ENCODE data around the gene CCDC88C. TPM values are rescaled to one million over a fixed set of nuclear protein-coding genes. Genes with fewer than 3 reads are reported as not detected.

Gene CCDC88C
- total RNA-seq, 1 donor from 2014 or later = 9.2 TPM

DNA sequence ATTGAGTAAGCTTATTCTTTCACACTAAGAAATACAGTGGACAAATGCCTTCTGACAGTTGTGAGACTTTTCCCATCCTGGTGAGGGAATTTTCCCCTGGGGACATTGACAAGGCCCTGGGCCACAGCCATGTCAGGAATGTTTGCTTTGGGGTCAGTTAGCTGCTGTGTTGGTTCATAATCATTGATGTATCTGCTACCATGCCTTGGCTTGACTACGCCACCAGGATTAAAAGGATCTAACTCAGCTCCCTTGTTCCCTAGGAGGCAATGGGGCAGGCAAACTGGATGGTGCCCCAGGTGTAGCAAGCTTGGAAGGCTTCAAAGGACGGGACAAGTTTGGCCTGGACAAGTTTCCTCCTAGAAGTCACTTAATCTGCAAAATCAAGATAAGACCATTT, 3.1 kb upstream of the CCDC88C start:
- Histone ChIP-seq H3K36me3 (no peaks in the 10 kb centered on the region), H3K4me3 (no peak overlapping the region), H3K27ac (no peak overlapping the region), H3K27me3 (peaks cover 4% of the 10 kb centered on the region), H3K4me1 (peaks cover 6 to 10% of the 10 kb centered on the region in 2 donors), H3K9me3 (no peaks in the 10 kb centered on the region)
- intact Hi-C loops (cut with DNase I) = no loop called here
- DNase-seq (ENCODE audit: low spot score in 2 of 2) = no peak
- TF ChIP-seq, protein P1, sequence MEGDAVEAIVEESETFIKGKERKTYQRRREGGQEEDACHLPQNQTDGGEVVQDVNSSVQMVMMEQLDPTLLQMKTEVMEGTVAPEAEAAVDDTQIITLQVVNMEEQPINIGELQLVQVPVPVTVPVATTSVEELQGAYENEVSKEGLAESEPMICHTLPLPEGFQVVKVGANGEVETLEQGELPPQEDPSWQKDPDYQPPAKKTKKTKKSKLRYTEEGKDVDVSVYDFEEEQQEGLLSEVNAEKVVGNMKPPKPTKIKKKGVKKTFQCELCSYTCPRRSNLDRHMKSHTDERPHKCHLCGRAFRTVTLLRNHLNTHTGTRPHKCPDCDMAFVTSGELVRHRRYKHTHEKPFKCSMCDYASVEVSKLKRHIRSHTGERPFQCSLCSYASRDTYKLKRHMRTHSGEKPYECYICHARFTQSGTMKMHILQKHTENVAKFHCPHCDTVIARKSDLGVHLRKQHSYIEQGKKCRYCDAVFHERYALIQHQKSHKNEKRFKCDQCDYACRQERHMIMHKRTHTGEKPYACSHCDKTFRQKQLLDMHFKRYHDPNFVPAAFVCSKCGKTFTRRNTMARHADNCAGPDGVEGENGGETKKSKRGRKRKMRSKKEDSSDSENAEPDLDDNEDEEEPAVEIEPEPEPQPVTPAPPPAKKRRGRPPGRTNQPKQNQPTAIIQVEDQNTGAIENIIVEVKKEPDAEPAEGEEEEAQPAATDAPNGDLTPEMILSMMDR (IDR thresholded peaks at IDR 0.05) = no peak

DNA sequence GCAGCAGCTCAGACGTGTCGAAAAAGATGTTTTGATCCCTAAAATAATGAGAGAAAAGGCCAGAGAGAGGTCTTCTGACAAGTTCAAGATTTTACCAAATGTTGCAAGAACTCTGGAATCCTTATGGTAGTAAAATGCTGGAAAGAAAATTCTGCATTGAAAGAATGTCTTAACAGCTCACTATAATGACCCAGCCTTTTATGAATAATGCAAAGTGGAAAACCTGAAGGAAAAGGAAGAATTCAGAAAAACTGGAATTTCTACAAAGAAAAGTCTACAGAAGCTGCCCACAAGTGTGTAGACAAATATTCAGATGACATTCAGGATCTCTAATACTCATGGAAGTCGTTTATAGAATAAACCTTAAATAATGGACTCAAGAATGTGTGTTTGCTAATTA, 1.8 kb upstream of the CCDC88C start:
- Histone ChIP-seq H3K9me3 (no peaks in the 10 kb centered on the region), H3K27me3 (peaks cover 4% of the 10 kb centered on the region), H3K36me3 (no peaks in the 10 kb centered on the region), H3K27ac (no peak overlapping the region), H3K4me3 (no peak overlapping the region), H3K4me1 (peaks cover 6 to 10% of the 10 kb centered on the region in 2 donors)
- no peak for DNase-seq (ENCODE audit: low spot score in 2 of 2)
- TF ChIP-seq, protein P1 (IDR thresholded peaks at IDR 0.05) = no peak
- intact Hi-C loops (cut with DNase I) = no loop called here

DNA sequence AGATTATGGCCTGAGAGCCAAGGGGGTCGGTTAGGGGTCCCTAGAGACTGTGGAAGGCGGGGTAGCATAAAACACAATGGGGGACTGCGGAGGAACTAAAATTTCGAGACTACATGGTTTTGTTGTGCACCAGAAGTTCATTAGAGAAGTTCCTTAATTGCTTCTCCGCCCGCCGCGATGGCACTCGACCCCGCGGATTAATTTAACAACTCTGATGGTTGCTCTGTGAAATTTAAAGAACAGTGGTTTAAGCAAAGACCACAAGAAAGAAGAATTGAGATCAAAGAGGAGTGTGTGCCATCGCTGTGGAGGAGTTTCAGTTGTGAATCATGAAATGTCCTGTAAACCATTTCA, 1.4 kb upstream of the CCDC88C start:
- Histone ChIP-seq H3K4me3 (peak overlapping the region; percentile 56 to 77), H3K9me3 (no peaks in the 10 kb centered on the region), H3K27ac (no peak overlapping the region), H3K4me1 (peaks cover 6 to 10% of the 10 kb centered on the region in 2 donors), H3K27me3 (peaks cover 4% of the 10 kb centered on the region), H3K36me3 (no peaks in the 10 kb centered on the region)
- intact Hi-C loops (cut with DNase I) = no loop called here
- TF ChIP-seq, protein P1 (IDR thresholded peaks at IDR 0.05) = no peak
- no peak for DNase-seq (ENCODE audit: low spot score in 2 of 2)

DNA sequence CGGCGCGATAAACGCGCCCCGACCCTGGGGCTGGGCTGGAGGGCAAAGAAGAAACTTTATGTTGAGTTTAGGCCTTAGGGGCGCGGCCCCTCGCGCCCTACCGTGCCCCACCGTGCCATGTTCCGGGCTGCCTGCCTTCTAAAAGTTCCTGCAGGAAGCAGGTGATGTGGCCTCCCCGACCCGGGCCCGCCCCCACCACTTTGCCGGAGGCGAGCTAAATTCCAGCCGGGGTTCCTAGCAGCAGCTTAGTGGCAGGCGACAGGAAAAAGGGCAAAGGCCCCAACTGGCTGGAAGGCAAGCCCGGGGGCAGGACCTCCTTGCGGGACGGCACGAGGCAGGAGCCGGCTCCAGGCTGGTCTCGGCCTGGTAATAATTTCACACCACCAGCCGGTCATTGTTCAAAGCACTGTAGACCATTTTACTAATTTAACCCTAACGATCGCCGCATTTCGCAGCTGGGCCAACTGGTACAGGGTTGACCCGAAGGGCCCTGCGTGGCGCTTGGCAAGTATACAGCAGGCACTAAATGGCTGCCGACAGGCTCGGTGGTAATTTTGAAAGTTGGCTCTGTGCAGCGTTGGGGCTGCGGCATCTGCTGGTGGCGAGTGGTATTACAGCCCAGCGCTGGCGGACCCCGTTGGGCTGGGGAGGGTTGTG, 895 bp upstream of the CCDC88C start:
- H3K4me1 ChIP-seq = peaks cover 6 to 10% of the 10 kb centered on the region in 2 donors
- intact Hi-C loops (cut with DNase I) = loop anchor here (1.0 kb wide), 1 partner anchor 94 kb away; no protein-coding TSS in a partner anchor
- peaks cover 4% of the 10 kb centered on the region for H3K27me3 ChIP-seq
- DNase-seq (ENCODE audit: low spot score in 2 of 2) = peak in 1 of 2 donors; percentile 75
- peak overlapping the region; percentile 56 to 77 for H3K4me3 ChIP-seq
- no peaks in the 10 kb centered on the region for H3K36me3 ChIP-seq
- TF ChIP-seq, protein P1 (IDR thresholded peaks at IDR 0.05) = peak; percentile 89 to 96 (median 96)
- no peaks in the 10 kb centered on the region for H3K9me3 ChIP-seq
- H3K27ac ChIP-seq = no peak overlapping the region

DNA sequence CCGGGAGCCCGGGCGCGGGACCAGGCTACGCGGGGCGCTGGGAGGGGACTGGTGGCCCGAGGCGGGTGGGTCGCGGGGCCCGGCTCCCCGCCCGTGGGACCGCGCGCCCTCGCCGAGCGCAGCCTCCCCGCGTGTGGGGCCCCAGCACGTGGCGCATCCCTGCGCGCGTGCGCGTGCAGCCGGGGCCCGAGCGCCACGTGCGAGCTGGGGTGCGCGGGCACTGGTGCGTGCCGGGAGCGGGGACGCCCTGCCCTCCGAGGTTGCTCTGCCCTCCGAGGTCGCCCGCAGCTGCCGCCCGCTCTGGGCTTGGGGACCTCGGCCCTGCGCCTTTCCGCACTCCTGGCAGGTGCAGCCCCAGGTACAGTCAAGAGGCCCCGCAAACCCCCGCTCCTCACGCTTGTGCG, 365 bp upstream of the CCDC88C start:
- TF ChIP-seq, protein P1 (IDR thresholded peaks at IDR 0.05) = no peak
- DNase-seq (ENCODE audit: low spot score in 2 of 2) = no peak
- Histone ChIP-seq H3K9me3 (no peaks in the 10 kb centered on the region), H3K27me3 (peaks cover 4% of the 10 kb centered on the region), H3K4me3 (peak overlapping the region; percentile 56 to 77), H3K4me1 (peaks cover 6 to 10% of the 10 kb centered on the region in 2 donors), H3K27ac (no peak overlapping the region), H3K36me3 (no peaks in the 10 kb centered on the region)
- intact Hi-C loops (cut with DNase I) = loop anchor here (1.0 kb wide), 1 partner anchor 94 kb away; no protein-coding TSS in a partner anchor

Data from ascending aorta (tissue), 2 donors.